Psoas muscle (tissue), 8 donors: ENCODE results near the gene MXI1. TPM values are rescaled to one million over a fixed set of nuclear protein-coding genes. Genes with fewer than 3 reads are reported as not detected.
A peak's percentile ranks its signal among the peaks of the same experiment; 100 is the strongest.

Experiments
- ATAC-seq, 4 donors: fragments of 200-7000 bp; cut with Tn5 transposase; one replicate each; pipeline ENCODE4 v1.9.1; 2020; ENCODE audit warnings: moderate library complexity in 3 of 4, mild to moderate bottlenecking in 2 of 4
- DNase-seq, 2 donors: peaks; one replicate each; pipeline ENCODE4 v3.0.0-alpha.2; 2020
- H3K27ac ChIP-seq: fragments of 200-600 bp; one replicate; pipeline ENCODE4 v1.8.0; 2022
- H3K27me3 ChIP-seq, 3 donors: fragments of 200-600 bp in 1 of 3; one replicate each; pipeline versions ENCODE4 v1.6.1 to v1.8.0; 2013 to 2022; ENCODE audit warnings: low read length in 2 of 3, mild to moderate bottlenecking in 2 of 3, moderate library complexity in 1 of 3; ENCODE audit not compliant: insufficient read depth in 3 of 3
- H3K36me3 ChIP-seq, 2 donors: fragments of 200-600 bp in 1 of 2; one replicate each; pipeline versions ENCODE4 v1.6.1 to v1.8.0; 2013 to 2022; ENCODE audit warnings: low read depth in 1 of 2, mild to moderate bottlenecking in 1 of 2, moderate library complexity in 1 of 2; ENCODE audit not compliant: insufficient read depth in 1 of 2
- H3K4me1 ChIP-seq: fragments of 200-600 bp; one replicate; pipeline ENCODE4 v1.8.0; 2022
- H3K4me3 ChIP-seq: fragments of 200-600 bp; one replicate; pipeline ENCODE4 v1.8.0; 2022; ENCODE audit warnings: mild to moderate bottlenecking
- H3K9me3 ChIP-seq: fragments of 200-600 bp; one replicate; pipeline ENCODE4 v1.8.0; 2022
- CTCF ChIP-seq: fragments of 200-600 bp; IDR thresholded peaks from one replicate; pipeline ENCODE4 v1.8.0; 2022; ENCODE audit warnings: antibody characterized with exemption
- WGBS, 3 donors: extraction: QIAGEN DNeasy Blood & Tissue Kit; methylation state at CpG; one replicate each; pipeline versions ENCODE4 v1.1.6 to v1.1.7; 2013; 5-methylcytosine and 5-hydroxymethylcytosine counted together
- intact Hi-C, 2 donors: fragments of 100-400 bp; cut with DNase I; formaldehyde crosslinking; loops; one replicate each; pipeline versions ENCODE4 v1.11.0 to v1.14.2; 2022
- polyA plus RNA-seq, 3 donors: library from polyadenylated mRNA; stranded (reverse); fragments of 200-250 nt; gene quantifications; one replicate each; pipeline ENCODE4 v1.2.3, GENCODE V29; 2013
- total RNA-seq, 4 donors: library from RNA; stranded (reverse); fragmentation: NEBNext Ultra II Directional in 2 of 4; extraction: Animal tissue kit (Norgen Biotek cat#: 25700) in 2 of 4; gene quantifications; one replicate each; pipeline versions ENCODE4 v1.2.1 to v1.2.4, GENCODE V29; 2021 to 2023
- donor health status: healthy with polysubstance abuse.
- donor health status: DM: no; HTN: no; CAD: no; lungs with moderate emphysema.
- donor health status: Bipolar disorder and iron deficiency.
- donor health status: healthy.
- donor health status: DM: yes; HTN: yes; CAD: no.
- donor health status: DM: no; HTN: no; CAD: no.
- donor health status: DM: no; HTN: no; CAD: no.
- donor health status: DM: yes; HTN: yes; CAD: no.

Gene MXI1
- total and polyA plus RNA-seq, 7 donors, result 5.5 to 50.3 (median 33.3) TPM

DNA sequence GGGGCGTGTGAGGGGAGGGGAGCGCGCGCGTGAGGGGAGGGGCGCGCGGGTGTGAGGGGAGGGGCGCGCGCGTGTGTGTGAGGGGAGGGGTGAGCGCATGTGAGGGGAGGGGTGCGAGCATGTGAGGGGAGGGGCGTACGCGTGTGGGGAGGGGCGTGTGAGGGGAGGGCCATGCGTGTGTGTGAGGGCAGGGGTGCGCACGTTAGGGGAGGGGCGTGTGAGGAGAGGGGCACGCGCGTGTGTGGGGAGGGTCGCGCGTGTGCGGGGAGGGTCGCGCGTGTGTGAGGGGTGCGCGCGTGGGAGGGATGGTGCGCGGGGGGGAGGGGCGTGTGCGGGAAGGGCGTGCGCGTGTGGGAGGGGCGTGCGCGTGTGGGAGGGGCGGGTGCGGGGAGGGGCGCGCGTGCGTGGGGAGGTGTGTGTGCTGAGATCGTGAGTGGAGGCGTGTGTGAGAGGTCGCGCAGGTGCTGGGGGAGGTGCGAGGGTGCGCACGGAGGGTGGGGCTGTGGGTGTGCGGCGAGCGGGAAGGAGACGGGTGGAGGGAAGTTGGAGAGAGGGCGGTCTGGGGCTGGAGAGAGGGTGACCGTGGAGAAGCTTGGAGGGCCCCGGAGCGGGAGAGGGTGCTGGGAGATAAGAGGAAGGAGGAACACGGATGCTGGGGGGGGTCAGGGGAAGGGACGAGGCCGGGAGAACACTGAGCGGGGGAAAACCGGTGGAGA lies 19.7 kb downstream of the MXI1 start:
- H3K4me3 ChIP-seq, result peak overlapping the region; percentile 96
- H3K9me3 ChIP-seq, result no peaks in the 10 kb centered on the region
- ATAC-seq, result peak; percentile 56 to 67 (median 60)
- H3K36me3 ChIP-seq, result peaks cover 0 to 32% of the 10 kb centered on the region in 2 donors
- peak overlapping the region; percentile 99 for H3K27ac ChIP-seq
- 1 to 3% (median 2%) methylated on average over 26 to 60 of the region's 71 CpGs for WGBS, 3 donors
- intact Hi-C loops, result loop anchor here (2.0 to 5.0 kb wide), 3 partner anchors 50 to 90 kb away; partner anchors contain the start of gene SMNDC1 (in 1 of the 2)
- DNase-seq, result peak; percentile 75 to 83
- TF ChIP-seq CTCF, result no peak
- peaks cover 17% of the 10 kb centered on the region for H3K4me1 ChIP-seq
- H3K27me3 ChIP-seq, result no peaks in the 10 kb centered on the region

DNA sequence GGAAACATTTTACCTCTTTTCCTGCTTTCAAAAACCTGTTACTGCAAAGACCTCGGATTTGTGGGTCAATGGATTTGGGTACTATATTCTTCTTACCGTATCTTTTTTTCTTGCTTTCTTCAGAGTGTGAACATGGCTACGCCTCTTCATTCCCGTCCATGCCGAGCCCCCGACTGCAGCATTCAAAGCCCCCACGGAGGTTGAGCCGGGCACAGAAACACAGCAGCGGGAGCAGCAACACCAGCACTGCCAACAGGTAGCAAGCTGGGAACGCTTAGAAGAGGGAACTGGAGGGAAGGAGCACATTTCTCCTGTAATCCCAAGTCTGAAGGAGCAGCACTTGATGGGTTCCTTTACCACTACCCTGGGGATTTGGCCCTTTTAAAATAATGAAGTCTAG lies 20.7 kb downstream of the MXI1 start:
- no peak for ATAC-seq
- H3K4me3 ChIP-seq, result peak overlapping the region; percentile 96

DNA sequence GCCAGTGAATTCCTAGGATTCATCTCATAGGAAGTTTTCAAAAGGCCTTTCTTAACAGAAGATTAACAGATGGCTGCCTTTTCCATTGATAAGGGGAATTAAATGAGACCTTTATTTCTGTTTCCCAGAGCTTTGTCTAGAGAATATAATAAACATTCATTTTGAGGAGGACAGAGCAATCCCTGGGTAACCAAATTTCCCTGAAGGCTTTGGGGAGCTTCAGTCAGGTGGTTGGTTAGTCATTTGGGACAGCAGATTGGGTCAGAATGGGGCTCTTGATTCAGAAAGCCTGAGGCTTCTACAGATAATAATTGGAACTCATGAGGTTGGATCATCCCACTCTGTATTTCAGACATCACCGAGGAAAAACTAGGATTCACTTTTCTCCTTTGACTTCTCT lies 21.8 kb downstream of the MXI1 start:
- TF ChIP-seq CTCF, result no peak
- Histone ChIP-seq H3K27me3 (no peaks in the 10 kb centered on the region), H3K36me3 (peaks cover 0 to 36% of the 10 kb centered on the region in 2 donors), H3K4me3 (no peak overlapping the region), H3K27ac (no peak overlapping the region), H3K9me3 (no peaks in the 10 kb centered on the region), H3K4me1 (peaks cover 8% of the 10 kb centered on the region)
- no peak for DNase-seq
- intact Hi-C loops, result loop anchor here in 1 of 2 donors (5.0 kb wide), 2 partner anchors 48 to 92 kb away; no protein-coding TSS in a partner anchor
- WGBS, 3 donors, result 96 to 98% (median 97%) methylated on average over 1 of the region's 1 CpG
- ATAC-seq, result no peak

More for the DNA sequence above, 20.7 kb downstream of the MXI1 start:
- peaks cover 8% of the 10 kb centered on the region for H3K4me1 ChIP-seq
- H3K27me3 ChIP-seq, result no peaks in the 10 kb centered on the region
- WGBS, 3 donors, result 67 to 83% (median 72%) methylated on average over 10 of the region's 10 CpGs
- peaks cover 0 to 36% of the 10 kb centered on the region in 2 donors for H3K36me3 ChIP-seq
- no peaks in the 10 kb centered on the region for H3K9me3 ChIP-seq
- no peak for DNase-seq
- intact Hi-C loops, result loop anchor here in 1 of 2 donors (5.0 kb wide), 2 partner anchors 49 to 91 kb away; no protein-coding TSS in a partner anchor
- H3K27ac ChIP-seq, result peak overlapping the region; percentile 99
- no peak for TF ChIP-seq CTCF

DNA sequence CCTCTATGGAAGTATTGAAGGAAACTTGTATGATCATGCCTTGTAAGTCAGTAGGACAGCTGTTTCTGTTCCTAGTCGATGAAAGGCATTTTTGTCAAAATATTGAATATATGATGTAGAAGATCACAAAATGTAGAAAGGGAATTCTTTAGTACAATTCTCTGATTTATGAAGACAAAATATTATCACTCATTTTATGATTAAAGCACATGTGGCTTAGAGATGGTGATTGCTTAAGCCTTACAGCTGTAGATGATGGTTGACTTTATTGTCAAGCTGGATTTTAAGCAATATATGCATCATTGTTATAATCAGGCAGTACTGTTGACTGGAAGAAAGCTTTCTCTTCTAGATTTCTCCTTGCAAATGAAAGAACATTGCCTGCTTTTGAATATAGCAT lies 26.4 kb downstream of the MXI1 start:
- no peak for ATAC-seq
- no peak for DNase-seq
- Histone ChIP-seq H3K27ac (no peak overlapping the region), H3K27me3 (no peaks in the 10 kb centered on the region), H3K9me3 (no peaks in the 10 kb centered on the region), H3K36me3 (peaks cover 0 to 31% of the 10 kb centered on the region in 2 donors), H3K4me1 (peaks cover 6% of the 10 kb centered on the region), H3K4me3 (no peak overlapping the region)
- intact Hi-C loops, result loop anchor here in 1 of 2 donors (5.0 kb wide), 1 partner anchor 33 kb away; no protein-coding TSS in a partner anchor
- WGBS, 3 donors, result 61 to 80% (median 74%) methylated on average over 1 of the region's 1 CpG
- no peak for TF ChIP-seq CTCF
